ENCODE measurements around the gene SLC25A14.
"Not testable (repeated sequence)": the region's sequence is repeated elsewhere in the genome, so short reads cannot be mapped to it uniquely, and the experiment has no call there.

The SLC25A14 gene

DNA sequence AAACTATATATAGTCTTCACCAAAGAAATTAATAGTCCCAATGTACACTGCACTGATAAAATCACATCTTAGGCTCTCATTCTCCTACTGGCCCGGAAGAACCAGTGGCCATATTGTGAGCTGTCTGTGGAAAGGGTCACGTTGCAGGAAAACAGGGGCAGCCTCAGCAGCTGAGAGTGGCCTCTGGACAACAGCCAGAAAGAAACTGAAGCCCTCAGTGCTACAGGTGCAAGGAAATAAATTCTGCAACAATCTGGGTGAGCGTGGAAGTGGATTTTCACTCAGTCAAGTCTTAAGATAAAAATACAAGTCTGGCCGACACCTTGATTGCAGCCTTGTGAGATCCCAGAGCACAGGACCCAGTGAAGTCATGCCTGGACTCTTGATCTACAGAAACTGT is 3.2 kb upstream of the SLC25A14 start:
- DNase-seq (ENCODE audit: insufficient read length, low spot score), result no peak
- FAIRE-seq, result no peak
- TF ChIP-seq, protein P1, sequence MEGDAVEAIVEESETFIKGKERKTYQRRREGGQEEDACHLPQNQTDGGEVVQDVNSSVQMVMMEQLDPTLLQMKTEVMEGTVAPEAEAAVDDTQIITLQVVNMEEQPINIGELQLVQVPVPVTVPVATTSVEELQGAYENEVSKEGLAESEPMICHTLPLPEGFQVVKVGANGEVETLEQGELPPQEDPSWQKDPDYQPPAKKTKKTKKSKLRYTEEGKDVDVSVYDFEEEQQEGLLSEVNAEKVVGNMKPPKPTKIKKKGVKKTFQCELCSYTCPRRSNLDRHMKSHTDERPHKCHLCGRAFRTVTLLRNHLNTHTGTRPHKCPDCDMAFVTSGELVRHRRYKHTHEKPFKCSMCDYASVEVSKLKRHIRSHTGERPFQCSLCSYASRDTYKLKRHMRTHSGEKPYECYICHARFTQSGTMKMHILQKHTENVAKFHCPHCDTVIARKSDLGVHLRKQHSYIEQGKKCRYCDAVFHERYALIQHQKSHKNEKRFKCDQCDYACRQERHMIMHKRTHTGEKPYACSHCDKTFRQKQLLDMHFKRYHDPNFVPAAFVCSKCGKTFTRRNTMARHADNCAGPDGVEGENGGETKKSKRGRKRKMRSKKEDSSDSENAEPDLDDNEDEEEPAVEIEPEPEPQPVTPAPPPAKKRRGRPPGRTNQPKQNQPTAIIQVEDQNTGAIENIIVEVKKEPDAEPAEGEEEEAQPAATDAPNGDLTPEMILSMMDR (IDR thresholded peaks at IDR 0.05; ENCODE audit: insufficient read depth, missing control alignments), result no peak

DNA sequence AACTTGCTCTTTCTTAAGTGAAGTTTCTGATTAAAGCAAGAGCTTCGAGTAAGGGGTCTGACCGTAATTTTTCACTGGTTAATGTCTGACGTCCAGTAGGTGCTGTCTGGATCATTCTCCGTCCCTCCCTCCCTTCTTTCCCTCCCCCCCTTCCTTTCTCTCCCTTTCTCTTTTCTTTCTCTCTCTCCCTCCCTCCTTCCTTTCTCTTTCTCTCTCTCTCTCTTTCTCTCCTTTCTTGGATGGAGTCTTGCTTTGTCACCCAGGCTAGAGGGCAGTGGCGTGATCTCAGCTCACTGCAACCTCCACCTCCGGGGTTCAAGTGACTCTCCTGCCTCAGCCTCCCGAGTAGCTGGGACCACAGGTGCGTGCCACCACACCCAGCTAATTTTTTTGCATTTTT is 850 bp upstream of the SLC25A14 start:
- not testable (repeated sequence) for FAIRE-seq; DNase-seq (ENCODE audit: insufficient read length, low spot score)

DNA sequence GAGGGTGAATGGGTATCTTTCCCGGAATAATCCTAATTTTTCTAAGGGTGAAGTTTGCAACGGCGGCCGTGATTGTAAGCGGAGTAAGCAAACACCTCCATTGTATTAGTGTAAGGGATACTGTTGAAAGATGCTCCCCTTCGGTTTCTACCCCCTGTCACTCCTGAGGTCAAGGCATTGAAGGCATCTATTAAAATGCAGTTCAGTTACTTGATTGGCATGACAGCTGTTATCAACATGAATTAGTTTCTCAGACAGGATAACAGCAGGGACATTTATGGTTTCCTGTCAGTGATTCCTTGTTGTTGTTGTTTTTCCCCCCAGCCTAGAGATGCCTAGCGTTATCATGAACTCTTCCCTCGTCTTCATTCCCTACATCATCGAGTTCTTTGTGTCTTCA is 552 bp downstream of the SLC25A14 start:
- DNase-seq (ENCODE audit: insufficient read length, low spot score), result no peak
- FAIRE-seq, result no peak
- TF ChIP-seq, protein P1 (IDR thresholded peaks at IDR 0.05; ENCODE audit: insufficient read depth, missing control alignments), result no peak

DNA sequence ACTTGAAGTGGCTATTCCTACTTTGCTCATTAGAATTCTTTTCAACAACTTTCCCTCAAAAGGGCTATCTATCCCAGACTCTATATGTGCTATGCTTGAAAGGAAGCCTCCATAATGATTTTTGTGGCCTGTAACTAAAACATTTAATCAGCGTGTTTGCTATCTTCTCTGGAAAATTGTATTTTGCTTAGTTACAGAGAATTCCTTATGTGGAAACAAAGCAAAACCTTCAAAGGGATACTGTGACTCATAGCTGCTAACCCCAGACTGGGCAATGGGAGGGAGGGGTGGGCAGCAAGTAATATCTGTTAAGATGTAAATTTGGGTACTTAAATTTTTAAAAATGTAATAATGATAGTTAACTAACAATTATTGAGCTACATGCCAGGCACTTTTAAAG is 3.7 kb downstream of the SLC25A14 start:
- no peak for DNase-seq (ENCODE audit: insufficient read length, low spot score)
- TF ChIP-seq, protein P1 (IDR thresholded peaks at IDR 0.05; ENCODE audit: insufficient read depth, missing control alignments), result no peak
- no peak for FAIRE-seq

DNA sequence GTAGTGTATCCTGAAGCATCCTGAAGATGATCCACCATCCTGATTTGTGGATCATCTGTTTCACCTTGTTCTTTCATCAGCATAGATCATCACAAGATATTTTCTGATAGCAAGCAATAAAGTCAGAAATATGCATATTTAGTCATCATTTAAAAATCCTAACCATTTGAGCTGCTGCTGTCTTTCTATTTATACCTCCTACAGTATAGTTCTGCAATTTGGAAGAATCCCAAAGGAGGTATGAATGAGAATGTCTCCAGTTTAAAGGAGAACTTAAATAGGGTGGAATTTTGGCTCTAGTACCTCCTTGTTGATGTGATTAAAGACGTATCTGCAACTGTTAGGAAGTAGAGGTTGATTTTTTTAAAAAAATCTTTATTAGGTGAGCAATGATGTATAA is 7.6 kb downstream of the SLC25A14 start:
- no peak for FAIRE-seq
- no peak for DNase-seq (ENCODE audit: insufficient read length, low spot score)
- TF ChIP-seq, protein P1 (IDR thresholded peaks at IDR 0.05; ENCODE audit: insufficient read depth, missing control alignments), result no peak

DNA sequence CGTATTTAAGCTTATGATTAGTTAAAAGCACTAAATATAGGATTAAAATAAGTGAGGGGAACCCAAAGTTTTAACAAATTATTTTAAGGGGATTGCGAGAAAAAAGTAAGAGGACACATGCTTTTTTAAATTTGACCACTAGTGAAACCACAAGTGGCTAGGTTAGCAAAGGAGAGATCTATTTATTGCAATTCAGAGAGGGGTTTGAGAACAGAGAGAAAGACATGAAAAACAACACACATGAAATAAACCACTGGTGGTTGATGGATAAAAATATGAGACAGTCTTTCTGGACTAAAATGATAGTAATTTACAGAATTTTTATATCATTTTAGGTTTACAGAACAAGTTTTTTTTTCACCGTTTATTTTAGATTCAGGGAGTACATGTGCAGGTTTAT is 11.8 kb downstream of the SLC25A14 start:
- TF ChIP-seq, protein P1 (IDR thresholded peaks at IDR 0.05; ENCODE audit: insufficient read depth, missing control alignments), result no peak
- FAIRE-seq, result no peak
- DNase-seq (ENCODE audit: insufficient read length, low spot score), result no peak

DNA sequence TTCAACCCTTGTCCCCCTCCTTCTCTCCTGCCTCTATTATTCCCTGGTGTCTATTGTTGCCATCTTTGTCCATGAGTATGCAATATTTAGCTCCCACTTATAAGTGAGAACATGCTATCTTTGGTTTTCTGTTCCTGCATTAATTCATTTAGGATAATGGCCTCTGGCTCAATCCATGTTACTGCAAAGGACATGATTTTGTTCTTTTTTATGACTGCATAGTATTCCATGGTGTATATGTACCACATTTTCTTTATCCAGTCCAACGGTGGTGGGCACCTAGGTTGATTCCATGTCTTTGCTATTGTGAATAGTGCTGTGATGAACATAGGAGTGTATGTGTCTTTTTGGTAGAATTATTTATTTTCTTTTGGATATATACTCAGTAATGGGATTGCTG is 12.3 kb downstream of the SLC25A14 start:
- peak; percentile 35 for FAIRE-seq

DNA sequence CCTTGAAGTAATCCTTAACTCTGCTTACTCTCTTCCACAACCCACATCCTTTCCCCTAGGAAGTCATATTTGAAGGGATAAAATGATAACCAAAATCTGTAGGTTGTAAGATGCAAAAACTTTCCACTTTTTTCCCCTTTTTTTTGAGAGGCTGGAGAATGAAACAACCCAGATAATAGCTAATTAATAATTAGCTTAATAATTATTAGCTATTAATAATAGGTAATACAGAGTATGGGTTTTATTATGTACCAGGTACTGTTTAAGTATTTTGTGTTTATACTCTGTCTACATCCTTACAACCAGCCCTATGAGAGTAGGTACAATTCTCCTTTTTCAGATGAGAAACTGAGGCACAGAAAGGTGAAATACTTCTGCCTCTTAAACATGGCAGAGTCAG is 36.4 kb downstream of the SLC25A14 start:
- no peak for DNase-seq (ENCODE audit: insufficient read length, low spot score)
- TF ChIP-seq, protein P1 (IDR thresholded peaks at IDR 0.05; ENCODE audit: insufficient read depth, missing control alignments), result no peak
- no peak for FAIRE-seq

More for the DNA sequence above, 12.3 kb downstream of the SLC25A14 start:
- not testable (repeated sequence) for DNase-seq (ENCODE audit: insufficient read length, low spot score)

All from D721Med (cell line).